Raji (cell line): ENCODE data around the gene ZNF438.

Experiments
- POLR2A ChIP-seq: IDR thresholded peaks from 2 replicates; pipeline ENCODE4 v1.6.1; 2011; ENCODE audit warnings: low read depth, low read length, control low read depth; ENCODE audit not compliant: insufficient read depth

ZNF438 gene

GRCh38 chr10:30959836-30960210 is 71.8 kb downstream of the ZNF438 start:
- TF ChIP-seq POLR2A: no peak

GRCh38 chr10:30944005-30944404 is 87.7 kb downstream of the ZNF438 start:
- no peak for TF ChIP-seq POLR2A

DNA sequence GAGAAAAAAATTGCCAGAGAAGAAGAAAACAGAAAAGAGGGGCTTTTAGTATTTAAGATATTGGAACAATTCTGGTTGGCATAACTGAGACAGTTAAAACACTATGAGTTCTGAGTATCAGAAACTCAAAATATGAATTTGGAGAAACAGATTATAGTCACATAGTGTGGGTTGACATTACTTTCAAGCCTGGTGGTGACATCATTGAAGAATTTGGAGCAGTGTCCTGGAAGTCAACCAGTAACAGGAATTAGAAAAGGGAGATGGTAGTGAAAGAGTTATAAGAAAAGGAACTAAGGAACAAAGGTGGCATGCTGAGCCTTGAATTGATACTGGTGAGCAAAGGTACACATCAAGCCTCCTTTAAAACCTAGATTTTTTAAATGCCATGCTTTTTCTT is 88.2 kb downstream of the ZNF438 start:
- TF ChIP-seq POLR2A: no peak

GRCh38 chr10:30940256-30940655 is 91.4 kb downstream of the ZNF438 start:
- no peak for TF ChIP-seq POLR2A

DNA sequence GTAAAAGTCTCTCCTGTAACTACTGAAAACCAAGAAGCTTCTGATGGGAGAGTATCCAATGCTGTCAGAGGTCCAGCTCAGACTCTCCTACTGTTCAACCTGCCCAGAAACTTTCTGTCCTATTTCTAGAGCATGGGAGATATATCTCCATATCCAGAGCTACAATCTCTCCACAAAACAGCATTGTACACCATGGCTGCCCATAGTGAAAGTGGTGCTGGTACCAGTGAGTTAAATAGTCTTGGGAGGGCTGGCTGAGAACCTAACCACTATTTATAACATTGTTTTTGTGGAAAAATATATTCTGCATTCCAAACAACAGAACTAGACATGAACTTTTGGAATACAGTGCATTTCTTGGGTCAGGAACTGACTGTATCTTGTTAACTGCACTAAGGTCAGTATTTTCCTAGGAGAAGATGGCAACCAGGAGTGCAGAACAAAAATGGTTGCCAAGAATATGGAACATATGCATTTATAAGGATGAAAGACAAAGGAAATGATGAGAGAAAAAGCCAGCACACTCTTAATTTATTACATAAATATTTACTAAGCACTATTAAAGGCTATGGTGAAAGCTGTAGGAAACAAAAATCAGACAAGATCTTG is 91.9 kb downstream of the ZNF438 start:
- TF ChIP-seq POLR2A: no peak

DNA sequence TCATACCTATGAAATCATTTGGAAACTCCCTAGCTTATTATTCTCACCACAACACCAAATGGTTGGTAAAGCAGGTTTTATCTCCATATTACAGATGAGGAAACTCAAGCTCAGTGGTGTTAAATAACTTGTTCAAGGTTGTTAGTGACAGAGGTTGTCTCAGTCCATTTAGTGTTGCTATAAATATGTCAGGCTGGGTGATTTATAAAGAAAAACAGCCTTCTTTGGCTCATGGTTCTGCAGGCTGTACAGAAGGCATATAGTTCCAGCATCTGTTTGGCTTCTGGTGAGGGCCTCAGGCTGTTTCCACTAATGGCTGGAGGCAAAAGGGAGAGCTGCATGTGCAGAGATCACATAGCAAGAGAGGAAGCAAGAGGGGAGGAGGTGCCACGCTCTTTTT is 96.6 kb downstream of the ZNF438 start:
- no peak for TF ChIP-seq POLR2A

DNA sequence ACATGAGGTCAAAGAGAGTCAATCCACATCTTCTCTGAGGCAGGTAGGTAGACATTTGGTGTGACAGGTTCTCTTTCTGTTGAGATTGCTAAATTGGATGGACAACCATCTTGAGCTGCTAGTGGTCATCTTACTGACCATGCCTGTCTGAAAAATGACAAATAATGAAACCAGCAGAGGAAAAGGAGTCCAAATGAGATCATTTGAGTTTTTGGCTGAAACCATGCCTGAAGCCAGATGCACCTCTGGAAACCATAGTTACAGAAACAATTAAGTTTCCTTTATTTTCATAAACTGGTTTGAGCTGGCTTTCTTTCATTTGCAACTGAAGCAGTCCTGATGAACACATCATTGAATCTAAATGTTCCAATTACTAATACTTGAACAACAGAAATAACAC is 100.6 kb downstream of the ZNF438 start:
- TF ChIP-seq POLR2A: no peak

DNA sequence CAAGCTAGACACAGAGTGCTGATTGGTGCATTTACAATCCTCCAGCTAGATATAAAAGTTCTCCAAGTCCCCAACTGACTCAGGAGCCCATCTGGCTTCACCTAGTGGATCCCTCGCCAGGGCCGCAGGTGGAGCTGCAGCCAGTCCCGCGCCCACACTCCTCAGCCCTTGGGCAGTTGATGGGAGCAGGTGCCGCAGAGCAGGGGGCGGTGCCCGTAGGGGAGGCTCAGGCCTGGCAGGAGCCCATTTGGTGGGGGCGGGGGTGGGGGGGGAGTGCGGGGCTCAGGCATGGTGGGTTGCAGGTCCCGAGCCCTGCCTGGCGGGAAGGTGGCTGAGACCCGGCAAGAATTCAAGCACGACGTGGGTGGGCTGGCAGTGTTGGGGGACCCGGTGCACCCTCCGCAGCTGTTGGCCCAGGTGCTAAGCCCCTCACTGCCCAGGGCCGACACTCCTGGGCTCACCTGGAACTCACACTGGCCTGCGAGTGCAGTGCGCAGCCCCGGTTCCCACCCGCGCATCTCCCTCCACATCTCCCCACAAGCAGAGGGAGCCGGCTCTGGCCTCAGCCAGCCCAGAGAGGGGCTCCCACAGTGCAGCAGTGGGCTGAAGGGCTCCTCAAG is 101.7 kb downstream of the ZNF438 start:
- no peak for TF ChIP-seq POLR2A

DNA sequence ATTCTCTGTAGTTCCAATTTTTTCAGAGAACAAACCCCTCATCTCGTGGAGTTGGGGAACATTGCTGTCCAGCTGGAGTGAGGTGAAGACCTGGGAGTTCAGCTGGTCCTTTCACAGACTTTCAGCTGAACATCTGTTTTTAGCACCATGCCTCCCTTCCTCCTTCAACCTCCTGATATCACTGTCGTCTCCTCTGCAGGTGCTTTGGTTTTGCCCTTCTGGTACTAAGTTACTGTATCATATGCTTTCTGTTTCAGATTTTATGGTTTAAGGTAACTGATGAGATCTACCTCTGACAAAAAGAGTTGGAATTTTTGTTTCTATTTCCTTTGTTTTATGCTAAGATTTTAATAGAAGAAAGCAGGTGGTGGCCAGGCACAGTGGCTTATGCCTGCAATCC is 102.9 kb downstream of the ZNF438 start:
- no peak for TF ChIP-seq POLR2A

DNA sequence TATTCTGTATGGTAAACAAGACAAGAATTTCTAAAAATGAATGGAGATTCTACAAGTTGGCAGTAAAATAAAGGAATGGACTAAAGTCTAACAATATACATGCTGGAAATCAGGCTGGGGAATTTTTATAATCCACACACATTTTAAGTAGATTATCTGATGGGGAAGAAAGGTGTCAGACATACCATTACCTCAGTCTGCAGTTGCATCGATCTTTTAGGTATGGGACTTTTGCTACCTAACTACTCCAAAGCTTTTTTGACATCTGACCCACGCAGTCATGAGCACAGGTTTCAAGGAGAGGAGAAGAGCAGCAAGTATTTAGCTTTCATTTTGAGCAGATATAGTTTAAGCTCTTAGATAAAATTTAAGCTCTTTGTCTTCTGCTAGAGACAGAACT is 113.0 kb downstream of the ZNF438 start:
- no peak for TF ChIP-seq POLR2A

- no peak for TF ChIP-seq POLR2A
Observed at GRCh38 chr10:30917789-30918188, 113.9 kb downstream of the ZNF438 start.

DNA sequence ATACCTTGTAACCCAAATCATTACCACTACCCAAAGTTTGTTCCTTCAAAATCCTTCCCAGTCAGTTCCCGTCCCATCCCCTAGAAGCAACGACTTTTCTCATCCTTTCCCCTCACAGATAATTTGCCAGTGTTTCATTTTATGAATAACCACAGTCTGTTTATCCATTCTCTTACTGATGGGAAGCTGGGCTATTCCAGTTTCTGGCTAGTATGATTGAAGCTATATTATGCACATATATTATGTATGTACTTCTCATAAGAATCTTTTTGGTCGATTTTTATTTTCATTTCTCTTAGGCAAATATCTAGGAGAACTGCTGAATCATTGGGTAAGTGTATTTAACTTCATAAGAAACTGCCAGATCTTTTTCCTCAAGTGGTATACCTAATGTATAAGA is 114.6 kb downstream of the ZNF438 start:
- no peak for TF ChIP-seq POLR2A

DNA sequence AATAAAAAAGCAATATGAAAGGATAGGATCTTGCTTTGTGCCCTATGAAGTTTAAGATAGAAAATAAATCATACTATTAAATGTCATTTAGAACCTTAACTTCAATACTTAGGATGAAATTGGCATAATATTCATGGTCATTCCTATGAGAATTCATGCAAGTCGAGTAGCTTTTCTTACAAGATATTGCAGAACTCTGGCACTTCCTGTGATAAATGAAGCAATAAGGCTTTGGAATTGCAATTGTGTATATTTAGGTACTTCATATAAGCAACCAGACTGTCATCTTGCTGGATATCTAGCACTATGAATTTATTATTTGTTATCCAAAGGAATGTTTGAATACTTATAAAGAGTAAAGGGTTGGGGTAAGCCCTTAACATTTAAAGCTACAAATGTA is 116.5 kb downstream of the ZNF438 start:
- no peak for TF ChIP-seq POLR2A

DNA sequence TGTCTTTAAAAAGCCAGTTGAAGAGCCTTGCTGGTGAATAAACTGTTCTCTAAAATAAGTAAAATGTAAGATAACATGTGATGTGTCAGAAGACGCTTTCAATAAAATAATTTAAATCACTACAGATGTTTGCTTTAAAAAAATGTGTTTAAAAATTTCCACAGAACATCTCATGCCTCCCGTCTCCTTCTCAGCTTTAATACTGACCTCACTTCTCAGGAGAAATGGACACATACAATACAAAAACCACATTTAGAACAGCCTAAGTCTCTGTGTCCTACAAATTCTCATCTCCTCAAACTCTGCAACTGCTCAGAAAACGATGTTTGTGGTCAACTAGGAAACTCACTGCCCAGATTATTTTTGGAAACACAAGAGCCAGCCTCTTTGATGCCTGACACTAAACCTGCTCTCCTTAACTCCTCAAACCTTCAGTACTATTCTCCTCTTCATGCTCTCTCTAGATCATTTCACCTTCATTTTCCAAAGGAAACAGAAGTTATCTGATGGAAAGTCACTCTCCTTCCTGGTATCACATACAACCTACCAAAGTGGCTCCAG is 120.3 kb downstream of the ZNF438 start:
- TF ChIP-seq POLR2A: no peak

DNA sequence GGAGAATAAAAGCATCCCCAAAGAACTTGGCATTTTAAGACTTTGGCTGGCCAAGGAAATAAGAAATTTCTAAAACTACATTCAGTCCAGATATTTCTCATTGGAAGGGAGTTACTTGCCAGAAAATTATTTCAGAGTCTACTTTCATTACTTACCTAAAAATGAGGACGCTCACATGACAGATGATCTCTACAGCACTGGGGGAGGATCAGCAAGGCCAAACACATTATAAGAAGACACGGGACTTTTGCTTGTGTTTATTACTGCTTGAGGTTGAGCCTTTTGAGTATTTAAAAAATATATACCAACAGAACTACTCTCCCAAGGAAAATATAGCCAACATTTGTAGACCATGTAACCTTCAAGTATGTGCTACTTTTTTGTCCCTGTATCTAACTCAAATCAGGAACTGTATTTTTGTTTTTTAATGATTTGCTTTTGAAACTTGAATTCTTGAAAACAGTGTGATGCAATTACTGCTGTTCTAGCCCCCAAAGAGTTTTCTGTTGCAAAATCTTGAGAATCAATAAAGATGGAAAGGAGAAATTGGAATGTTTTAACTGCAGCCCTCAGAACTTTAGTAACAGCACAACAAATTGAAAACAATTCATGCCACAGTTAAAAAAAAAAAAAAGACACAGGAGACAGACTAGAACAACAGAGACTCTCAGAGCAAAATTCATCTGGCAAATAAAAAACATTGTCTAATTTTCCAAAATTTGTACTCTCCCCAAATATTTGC is 128.1 kb downstream of the ZNF438 start:
- no peak for TF ChIP-seq POLR2A

DNA sequence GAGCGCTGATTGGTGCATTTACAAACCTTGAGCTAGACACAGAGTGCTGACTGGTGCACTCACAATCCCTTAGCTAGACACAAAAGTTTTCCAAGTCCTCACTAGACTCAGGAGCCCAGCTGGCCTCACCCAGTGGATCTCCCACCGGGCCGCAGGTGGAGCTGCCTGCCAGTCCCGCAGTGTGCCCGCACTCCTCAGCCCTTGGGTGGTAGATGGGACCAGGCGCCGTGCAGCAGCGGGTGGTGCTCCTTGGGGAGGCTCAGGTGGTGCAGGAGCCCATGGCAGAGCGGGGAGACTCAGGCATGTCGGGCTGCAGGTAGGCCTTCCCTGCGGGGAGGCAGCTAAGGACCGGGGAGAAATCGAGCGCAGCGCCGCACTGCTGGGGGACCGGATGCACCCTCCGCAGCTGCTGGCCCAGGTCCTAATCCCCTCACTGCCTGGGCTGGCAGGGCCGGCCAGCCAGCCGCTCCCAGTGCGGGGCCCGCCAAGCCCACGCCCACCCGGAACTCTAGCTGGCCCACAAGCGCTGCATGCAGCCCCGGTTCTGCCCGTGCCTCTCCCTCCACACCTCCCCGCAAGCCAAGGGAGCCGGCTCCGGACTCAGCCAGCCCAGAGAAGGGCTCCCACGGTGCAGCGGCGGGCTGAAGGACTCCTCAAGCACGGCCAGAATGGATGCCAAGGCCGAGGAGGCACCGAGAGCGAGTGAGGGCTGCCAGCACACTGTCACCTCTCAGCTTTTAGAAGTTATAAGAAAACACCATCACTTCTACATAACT is 128.9 kb downstream of the ZNF438 start:
- TF ChIP-seq POLR2A: no peak

DNA sequence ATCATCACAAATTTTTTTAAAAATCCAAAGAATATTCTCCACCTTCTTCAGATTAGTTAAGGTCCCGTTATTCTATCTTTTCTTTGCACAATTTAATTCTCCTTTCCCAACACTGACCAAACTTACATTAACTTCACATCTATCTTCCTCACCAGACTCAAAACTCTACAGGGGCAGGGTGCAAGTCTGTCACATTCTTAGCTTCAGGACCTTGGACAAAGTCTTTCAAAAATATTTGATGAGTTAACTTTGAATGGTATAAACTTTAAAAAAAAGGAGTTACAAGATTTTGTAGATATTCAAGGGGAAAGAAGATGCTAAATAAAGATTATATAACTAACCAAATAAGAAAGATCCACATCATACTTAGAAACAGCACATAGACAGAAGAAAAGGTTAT is 132.7 kb downstream of the ZNF438 start:
- TF ChIP-seq POLR2A: no peak
